HG03135 (cell line): ENCODE data around the gene BACH2.

ENCODE experiments used
- ATAC-seq: cut with Tn5 transposase; IDR thresholded peaks from one replicate; pipeline ENCODE4 v1.9.1; 2021; ENCODE audit warnings: mild to moderate bottlenecking, moderate library complexity; ENCODE audit not compliant: unreplicated experiment

BACH2 gene

DNA sequence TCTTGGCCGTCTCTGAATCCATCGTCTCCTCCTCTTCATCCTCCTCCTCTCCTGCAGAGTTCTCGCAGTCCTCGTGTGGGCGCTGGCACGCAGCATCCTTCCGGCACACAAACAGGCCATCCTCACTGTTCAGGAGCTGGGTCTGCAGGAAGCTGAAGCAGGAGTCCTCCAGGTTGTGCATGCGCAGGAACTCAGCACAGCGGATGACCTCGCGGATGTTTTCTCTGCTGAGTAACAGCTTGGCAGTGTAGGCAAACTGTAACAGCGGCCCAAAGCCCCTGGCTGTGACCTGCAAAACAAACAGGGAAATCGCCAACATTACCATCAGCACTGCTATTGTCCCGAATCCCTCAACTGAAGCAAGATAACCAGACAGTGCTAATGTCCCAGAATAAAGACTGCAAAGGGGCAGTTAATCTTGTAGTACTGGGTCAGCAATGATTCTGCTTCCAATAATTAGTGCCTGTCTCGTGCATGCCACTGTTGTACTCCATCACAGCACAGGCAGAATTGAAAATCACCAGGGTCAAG is 345.0 kb downstream of the BACH2 start:
- no peak for ATAC-seq

GRCh38 chr6:89950879-89951391 is 345.7 kb downstream of the BACH2 start:
- no peak for ATAC-seq

- ATAC-seq: no peak
These were observed 346.2 kb downstream of the BACH2 start for GRCh38 chr6:89950446-89950845.

DNA sequence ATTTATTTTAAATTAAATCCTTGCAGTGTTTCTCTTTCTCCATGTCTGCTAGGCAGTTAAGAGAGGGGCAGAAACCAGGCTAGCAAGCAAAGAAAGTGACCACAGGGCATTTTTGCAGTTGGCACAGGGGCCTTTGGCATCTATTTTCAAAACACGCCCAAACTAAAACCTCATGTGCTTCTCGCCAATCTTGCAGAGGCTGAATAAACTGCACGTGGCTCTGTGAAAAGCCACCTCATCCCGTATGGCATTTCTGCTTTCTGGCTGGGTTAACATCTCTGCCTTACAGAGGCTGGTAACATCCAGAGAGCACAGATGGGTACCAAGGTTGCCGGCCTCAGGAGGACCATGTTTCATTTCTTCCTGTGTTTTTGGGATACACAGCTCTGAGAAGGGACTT is 347.8 kb downstream of the BACH2 start:
- no peak for ATAC-seq

DNA sequence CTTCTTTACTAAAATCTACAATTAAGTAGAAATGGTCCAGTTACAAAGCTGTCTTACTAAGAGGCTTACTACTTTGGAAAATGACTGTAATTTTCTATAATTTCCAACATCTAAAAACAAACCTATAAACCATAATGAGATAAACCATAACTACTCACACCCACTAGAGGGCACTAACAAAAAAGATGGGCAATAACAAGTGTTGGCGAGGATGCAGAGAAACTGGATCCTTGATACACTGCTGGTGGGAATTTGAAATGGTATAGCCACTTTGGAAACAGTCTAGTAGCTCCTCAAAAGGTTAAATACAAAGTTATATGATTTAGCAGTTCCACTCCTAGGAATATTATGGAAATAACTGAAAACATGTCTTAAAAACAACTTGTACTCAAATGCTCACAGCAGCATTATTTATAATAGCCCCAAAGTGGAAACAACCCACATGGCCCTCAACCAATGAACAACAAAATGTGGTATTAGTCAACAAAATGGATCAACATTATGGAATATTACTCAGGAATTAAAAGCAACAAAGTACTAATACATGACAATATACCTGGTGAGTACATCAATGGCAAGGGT is 351.7 kb downstream of the BACH2 start:
- no peak for ATAC-seq

- ATAC-seq: no peak
These were observed 352.4 kb downstream of the BACH2 start for GRCh38 chr6:89944181-89944755.

GRCh38 chr6:89942601-89943000 is 354.0 kb downstream of the BACH2 start:
- ATAC-seq: no peak

GRCh38 chr6:89941763-89942497 is 354.7 kb downstream of the BACH2 start:
- no peak for ATAC-seq

- no peak for ATAC-seq
These were observed 355.4 kb downstream of the BACH2 start for GRCh38 chr6:89941031-89941762.

- ATAC-seq: peak; percentile 86
These were observed 356.2 kb downstream of the BACH2 start for GRCh38 chr6:89940225-89941027.

DNA sequence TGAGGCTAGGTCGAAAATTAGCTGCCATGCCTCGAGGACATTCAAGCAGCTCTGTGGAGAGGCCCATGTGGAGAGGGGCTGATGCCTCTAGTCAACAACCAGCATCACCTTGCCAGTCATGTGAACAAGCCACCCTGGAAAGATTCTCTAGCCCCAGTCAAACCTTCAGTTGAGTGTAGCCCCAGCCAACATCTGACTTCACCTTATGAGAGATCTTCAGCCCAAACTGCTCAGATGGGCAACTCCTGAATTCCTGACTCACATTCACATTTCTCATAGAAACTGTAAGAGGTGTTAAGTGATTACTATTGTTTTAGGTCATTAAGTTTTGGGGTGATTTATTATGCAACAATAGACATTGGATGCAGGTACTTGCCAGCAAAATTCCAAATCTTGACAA is 357.5 kb downstream of the BACH2 start:
- no peak for ATAC-seq

- no peak for ATAC-seq
These were observed 358.6 kb downstream of the BACH2 start for GRCh38 chr6:89938014-89938413.

DNA sequence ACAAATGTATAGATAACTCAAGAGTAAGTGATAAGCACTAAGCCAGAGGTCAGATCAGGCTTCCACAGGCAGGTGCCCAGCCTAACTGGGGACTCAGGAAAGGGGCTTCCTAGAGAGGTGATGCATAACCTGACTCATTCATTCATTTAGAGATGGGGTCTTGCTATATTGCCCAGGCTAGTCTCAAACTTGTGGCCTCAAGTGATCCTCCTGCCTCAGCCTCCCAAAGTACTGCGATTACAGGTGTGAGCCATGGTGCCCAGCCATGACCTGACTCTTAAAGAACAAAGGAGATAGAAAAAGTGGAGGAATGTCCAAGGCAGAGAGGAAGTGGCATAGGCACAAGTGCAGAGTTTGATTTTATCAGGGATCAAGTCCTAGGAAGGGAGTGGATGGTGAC is 360.5 kb downstream of the BACH2 start:
- no peak for ATAC-seq

DNA sequence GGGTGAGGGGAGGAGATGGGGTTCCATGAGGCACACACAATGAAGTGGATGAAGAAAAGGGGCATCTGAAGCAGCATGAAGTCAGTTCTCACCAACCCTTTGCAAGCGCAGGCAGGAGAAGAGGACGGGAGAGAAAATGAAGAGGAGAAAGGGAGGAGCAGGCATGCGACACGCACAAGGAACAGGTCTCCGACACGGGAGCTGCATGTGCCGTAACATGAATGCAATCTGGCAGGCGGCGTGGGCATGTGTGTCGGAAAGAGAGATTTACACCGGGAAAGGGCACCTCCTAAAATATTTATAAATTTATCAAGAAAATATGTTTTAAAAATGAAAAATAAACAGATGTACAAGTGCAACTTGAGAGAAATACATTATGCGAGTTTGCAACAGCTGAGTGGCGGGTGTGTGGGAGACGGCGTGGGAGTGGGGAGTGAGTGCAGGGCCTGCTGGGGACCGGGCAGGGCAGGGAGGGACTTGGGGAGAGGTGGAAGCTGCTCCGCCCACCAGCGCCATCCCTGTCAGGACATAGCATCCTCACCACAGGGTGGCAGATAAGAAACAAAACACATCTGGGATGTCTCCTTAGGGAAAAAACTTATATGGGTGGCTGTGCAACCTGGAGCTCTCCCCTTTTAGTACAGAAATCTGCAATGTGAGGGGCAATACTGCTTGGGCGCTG is 361.8 kb downstream of the BACH2 start:
- no peak for ATAC-seq

DNA sequence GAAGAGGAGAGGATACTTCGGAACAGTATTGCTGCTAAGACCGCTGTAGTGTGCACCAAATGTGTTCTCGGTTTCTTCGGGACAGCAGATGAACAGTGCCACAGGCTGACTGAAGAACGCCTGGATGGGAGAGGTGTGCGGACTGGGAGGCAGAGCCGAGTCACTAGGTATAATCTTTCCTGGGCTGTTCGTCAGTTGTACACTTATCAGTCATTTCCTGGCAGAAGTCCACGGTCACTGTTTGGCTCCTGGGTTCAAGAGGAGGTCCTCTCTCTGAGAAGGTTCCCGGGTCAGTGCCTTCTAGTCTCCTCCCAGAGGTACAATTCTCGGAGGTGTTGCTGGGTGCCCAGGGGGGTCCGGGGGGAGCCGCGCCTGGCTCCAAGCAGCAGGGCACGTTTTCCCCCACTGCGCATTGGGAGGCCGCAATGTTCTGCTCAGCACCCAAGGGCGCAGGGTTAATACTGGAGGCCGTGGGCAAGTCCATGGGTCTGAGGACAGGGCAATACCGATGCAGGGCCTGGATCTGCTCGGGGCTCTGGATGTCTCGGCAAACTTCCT is 364.3 kb downstream of the BACH2 start:
- ATAC-seq: no peak

GRCh38 chr6:89930789-89931188 is 365.9 kb downstream of the BACH2 start:
- no peak for ATAC-seq

- ATAC-seq: no peak
These were observed 368.0 kb downstream of the BACH2 start for GRCh38 chr6:89928604-89929003.

- no peak for ATAC-seq
These were observed 368.7 kb downstream of the BACH2 start for GRCh38 chr6:89927791-89928550.

- no peak for ATAC-seq
These were observed 369.4 kb downstream of the BACH2 start for GRCh38 chr6:89927264-89927663.
